ENCODE measurements around the gene SECTM1.
"Not testable (repeated sequence)": the region's sequence is repeated elsewhere in the genome, so short reads cannot be mapped to it uniquely, and the experiment has no call there.

The SECTM1 gene

DNA sequence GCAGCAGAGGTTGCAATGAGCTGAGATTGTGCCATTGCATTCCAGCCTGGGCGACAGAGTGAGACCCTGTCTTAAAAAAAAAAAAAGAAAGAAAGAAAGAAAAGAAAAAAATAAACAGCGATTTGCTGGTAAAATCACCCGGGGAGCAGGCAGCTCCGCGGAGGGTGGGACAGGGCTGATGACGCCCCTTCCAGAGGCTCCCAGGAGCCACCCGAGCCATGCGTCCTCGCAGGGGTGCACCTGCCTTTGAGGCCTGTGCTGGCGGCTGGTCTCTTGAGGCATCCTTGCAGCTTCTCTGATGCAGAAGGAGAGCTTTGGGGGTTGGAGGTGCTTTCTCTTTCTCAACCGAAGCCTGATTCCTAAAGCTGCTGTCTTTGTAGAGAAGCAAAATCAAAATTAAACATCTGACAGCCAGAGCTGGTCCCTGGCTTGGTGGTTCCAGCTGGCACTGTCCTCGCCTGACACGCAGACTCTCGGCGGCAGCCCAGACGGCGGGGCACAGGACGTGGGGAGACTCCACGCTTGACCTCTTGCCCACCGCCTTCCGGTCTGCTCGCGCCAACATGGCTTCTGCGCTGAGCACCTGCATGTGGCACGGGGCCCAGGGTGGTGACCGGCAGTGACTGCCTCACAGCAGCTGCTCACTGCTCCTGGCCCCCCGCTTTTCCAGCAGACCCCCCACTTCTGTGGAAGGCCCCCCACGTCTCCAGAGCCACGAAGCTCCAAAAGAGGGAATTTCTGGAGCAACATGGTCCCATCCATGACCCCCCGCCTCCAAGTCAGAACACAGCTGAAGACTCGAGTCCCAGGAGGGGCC is 44.6 kb upstream of the SECTM1 start:
- no peak overlapping the region for H3K4me3 ChIP-seq (ENCODE audit: low read depth, low read length)
- TF ChIP-seq, protein P1, sequence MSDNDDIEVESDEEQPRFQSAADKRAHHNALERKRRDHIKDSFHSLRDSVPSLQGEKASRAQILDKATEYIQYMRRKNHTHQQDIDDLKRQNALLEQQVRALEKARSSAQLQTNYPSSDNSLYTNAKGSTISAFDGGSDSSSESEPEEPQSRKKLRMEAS (IDR thresholded peaks at IDR 0.05; ENCODE audit: low read depth, low read length), result no peak
- TF ChIP-seq POLR2A (IDR thresholded peaks at IDR 0.05; ENCODE audit: extremely low read depth, insufficient read length) (no peak), MYC (IDR thresholded peaks at IDR 0.05; ENCODE audit: low read depth, low read length) (no peak)
- TF ChIP-seq, protein P2, sequence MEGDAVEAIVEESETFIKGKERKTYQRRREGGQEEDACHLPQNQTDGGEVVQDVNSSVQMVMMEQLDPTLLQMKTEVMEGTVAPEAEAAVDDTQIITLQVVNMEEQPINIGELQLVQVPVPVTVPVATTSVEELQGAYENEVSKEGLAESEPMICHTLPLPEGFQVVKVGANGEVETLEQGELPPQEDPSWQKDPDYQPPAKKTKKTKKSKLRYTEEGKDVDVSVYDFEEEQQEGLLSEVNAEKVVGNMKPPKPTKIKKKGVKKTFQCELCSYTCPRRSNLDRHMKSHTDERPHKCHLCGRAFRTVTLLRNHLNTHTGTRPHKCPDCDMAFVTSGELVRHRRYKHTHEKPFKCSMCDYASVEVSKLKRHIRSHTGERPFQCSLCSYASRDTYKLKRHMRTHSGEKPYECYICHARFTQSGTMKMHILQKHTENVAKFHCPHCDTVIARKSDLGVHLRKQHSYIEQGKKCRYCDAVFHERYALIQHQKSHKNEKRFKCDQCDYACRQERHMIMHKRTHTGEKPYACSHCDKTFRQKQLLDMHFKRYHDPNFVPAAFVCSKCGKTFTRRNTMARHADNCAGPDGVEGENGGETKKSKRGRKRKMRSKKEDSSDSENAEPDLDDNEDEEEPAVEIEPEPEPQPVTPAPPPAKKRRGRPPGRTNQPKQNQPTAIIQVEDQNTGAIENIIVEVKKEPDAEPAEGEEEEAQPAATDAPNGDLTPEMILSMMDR (IDR thresholded peaks at IDR 0.05; ENCODE audit: low read depth, low read length), result no peak
- DNase-seq (ENCODE audit: low read depth), result no peak

DNA sequence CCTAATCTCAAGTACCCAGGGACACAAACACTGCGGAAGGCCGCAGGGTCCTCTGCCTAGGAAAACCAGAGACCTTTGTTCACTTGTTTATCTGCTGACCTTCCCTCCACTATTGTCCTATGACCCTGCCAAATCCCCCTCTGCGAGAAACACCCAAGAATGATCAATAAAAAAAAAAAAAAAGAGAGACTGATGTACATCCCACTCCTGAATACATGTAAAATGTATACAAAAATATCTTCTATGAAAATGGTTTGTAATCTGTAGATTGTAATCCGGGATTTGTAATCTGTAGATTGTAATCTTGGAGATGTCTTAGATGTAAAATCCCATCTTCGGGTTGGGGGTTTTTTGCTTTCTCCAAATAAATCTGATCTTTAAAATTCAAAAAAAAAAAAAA is 43.7 kb upstream of the SECTM1 start:
- not testable (repeated sequence) for H3K4me3 ChIP-seq (ENCODE audit: low read depth, low read length); DNase-seq (ENCODE audit: low read depth)

DNA sequence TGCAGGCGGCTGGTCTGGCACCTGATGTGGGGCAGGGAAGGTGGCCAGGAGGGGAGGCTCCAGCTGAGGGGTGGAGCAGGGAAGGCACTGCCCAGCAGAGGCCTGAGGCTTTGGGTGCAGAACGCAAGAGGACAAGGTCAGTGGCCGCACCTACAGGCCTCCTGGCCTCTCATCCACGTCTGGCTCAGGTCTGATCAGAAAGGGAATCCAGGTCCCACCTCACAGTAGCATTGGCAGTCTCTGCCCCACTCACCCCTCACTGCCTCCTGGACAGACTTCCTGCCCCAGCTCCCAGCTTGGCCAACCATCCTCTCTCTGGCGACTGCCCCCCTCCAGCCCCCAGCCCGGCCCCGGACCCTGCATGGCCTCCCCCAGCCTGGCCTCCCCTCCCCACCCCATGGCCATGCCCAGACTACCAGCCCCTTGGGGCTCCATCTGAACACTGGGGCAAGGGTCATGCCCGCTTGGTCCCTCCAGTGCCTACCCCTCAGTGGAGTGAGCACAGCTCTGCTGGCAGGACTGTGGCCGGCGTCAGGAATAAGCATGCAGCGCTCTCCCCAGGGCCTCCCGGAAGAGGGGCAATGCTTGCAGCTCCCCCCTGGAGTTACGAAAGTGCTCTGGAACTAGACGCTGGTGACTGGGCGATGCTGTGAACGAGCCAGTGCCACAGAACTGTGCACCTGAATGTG is 42.6 kb upstream of the SECTM1 start:
- TF ChIP-seq POLR2A (IDR thresholded peaks at IDR 0.05; ENCODE audit: extremely low read depth, insufficient read length) (no peak), MYC (IDR thresholded peaks at IDR 0.05; ENCODE audit: low read depth, low read length) (no peak)
- TF ChIP-seq, protein P2 (IDR thresholded peaks at IDR 0.05; ENCODE audit: low read depth, low read length), result no peak
- TF ChIP-seq, protein P1 (IDR thresholded peaks at IDR 0.05; ENCODE audit: low read depth, low read length), result no peak
- peak; percentile 44 for DNase-seq (ENCODE audit: low read depth)
- no peak overlapping the region for H3K4me3 ChIP-seq (ENCODE audit: low read depth, low read length)

DNA sequence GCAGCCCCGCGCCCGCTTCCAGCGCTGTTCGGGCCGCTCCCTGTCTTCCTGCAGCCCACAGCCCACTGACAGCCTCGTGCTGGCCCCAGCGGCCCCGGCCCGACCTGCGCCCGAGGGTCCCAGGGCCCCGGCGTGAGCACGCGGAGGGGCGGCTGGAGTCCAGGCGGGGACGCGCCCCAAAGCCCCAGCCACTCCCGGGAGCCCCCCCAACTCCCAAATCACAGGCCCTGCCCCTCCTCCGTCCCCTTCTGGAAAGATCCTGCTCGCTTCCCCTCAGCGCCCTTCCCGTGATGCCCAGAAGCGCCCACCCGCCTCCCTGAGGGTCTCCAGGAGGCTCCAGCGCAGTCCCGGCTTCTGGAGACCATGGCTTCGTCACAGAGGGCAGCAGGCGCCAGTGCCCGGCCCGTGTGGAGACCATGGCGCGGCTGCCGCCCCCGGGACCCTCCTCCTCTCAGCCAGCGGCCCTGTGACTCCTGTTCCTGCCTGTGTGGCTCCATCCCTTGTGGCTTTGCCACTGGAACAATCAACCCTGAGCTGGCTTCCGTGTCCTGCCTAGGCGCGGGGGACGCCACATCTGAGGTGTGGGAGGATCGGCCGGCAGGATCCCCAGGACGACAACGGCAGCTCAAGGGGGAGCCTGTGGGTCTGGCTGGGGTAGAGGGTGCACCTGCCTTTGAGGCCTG is 41.9 kb upstream of the SECTM1 start:
- no peak for DNase-seq (ENCODE audit: low read depth)
- TF ChIP-seq MYC (IDR thresholded peaks at IDR 0.05; ENCODE audit: low read depth, low read length) (no peak), POLR2A (IDR thresholded peaks at IDR 0.05; ENCODE audit: extremely low read depth, insufficient read length) (no peak)
- TF ChIP-seq, protein P1 (IDR thresholded peaks at IDR 0.05; ENCODE audit: low read depth, low read length), result no peak
- TF ChIP-seq, protein P2 (IDR thresholded peaks at IDR 0.05; ENCODE audit: low read depth, low read length), result no peak
- no peak overlapping the region for H3K4me3 ChIP-seq (ENCODE audit: low read depth, low read length)

DNA sequence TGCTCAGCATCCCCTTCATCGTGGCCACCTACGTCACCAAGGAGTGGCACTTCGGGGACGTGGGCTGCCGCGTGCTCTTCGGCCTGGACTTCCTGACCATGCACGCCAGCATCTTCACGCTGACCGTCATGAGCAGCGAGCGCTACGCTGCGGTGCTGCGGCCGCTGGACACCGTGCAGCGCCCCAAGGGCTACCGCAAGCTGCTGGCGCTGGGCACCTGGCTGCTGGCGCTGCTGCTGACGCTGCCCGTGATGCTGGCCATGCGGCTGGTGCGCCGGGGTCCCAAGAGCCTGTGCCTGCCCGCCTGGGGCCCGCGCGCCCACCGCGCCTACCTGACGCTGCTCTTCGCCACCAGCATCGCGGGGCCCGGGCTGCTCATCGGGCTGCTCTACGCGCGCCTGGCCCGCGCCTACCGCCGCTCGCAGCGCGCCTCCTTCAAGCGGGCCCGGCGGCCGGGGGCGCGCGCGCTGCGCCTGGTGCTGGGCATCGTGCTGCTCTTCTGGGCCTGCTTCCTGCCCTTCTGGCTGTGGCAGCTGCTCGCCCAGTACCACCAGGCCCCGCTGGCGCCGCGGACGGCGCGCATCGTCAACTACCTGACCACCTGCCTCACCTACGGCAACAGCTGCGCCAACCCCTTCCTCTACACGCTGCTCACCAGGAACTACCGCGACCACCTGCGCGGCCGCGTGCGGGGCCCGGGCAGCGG is 41.2 kb upstream of the SECTM1 start:
- TF ChIP-seq, protein P2 (IDR thresholded peaks at IDR 0.05; ENCODE audit: low read depth, low read length), result no peak
- TF ChIP-seq, protein P1 (IDR thresholded peaks at IDR 0.05; ENCODE audit: low read depth, low read length), result no peak
- TF ChIP-seq POLR2A (IDR thresholded peaks at IDR 0.05; ENCODE audit: extremely low read depth, insufficient read length) (no peak), MYC (IDR thresholded peaks at IDR 0.05; ENCODE audit: low read depth, low read length) (no peak)
- no peak overlapping the region for H3K4me3 ChIP-seq (ENCODE audit: low read depth, low read length)
- no peak for DNase-seq (ENCODE audit: low read depth)

Measured in NB4 (cell line).